ENCODE data around the gene HCFC1. TPM values are rescaled to one million over a fixed set of nuclear protein-coding genes. Genes with fewer than 3 reads are reported as not detected.

Gene HCFC1
- total RNA-seq, 1 donor from 2014 or later, result 99.9 TPM

DNA sequence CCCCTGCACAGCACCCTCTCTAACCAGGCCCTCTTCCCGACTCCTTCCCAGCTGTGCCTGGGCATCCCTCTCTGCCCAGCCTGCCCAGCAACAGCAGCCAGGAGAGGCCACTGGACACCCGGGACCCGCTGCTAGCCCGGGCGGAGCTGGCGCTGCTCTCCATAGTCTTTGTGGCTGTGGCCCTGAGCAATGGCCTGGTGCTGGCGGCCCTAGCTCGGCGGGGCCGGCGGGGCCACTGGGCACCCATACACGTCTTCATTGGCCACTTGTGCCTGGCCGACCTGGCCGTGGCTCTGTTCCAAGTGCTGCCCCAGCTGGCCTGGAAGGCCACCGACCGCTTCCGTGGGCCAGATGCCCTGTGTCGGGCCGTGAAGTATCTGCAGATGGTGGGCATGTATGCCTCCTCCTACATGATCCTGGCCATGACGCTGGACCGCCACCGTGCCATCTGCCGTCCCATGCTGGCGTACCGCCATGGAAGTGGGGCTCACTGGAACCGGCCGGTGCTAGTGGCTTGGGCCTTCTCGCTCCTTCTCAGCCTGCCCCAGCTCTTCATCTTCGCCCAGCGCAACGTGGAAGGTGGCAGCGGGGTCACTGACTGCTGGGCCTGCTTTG is 66.0 kb downstream of the HCFC1 start:
- Mint-ChIP-seq H3K36me3 (no peaks in the 10 kb centered on the region), H3K27me3 (ENCODE audit: low read depth) (no peaks in the 10 kb centered on the region), H3K4me3 (no peak overlapping the region), H3K4me1 (peaks cover 24% of the 10 kb centered on the region), H3K9me3 (peaks cover 5% of the 10 kb centered on the region), H3K27ac (no peak overlapping the region)
- peak in 1 of 2 experiments; percentile 17 for DNase-seq (ENCODE audit: low spot score in 2 of 2, unreplicated experiment in 2 of 2)
- TF ChIP-seq CTCF (IDR thresholded peaks at IDR 0.05; ENCODE audit: unreplicated experiment), result no peak

- TF ChIP-seq CTCF (IDR thresholded peaks at IDR 0.05; ENCODE audit: unreplicated experiment), result no peak
- Mint-ChIP-seq H3K27ac (no peak within 1 kb of the TSS), H3K36me3 (no peaks in the 10 kb centered on the region), H3K4me3 (no peak within 1 kb of the TSS), H3K9me3 (peaks cover 9% of the 10 kb centered on the region), H3K27me3 (ENCODE audit: low read depth) (no peaks in the 10 kb centered on the region), H3K4me1 (peaks cover 25% of the 10 kb centered on the region)
- no peak for DNase-seq (ENCODE audit: low spot score in 2 of 2, unreplicated experiment in 2 of 2)
These were observed 67.3 kb downstream of the HCFC1 start, which contains the start of gene AVPR2 for GRCh38 chrX:153903991-153904957. TSS of gene AVPR2 (plus strand) at chrX:153904673. CDS start at chrX:153905146, 473 bp downstream.

GRCh38 chrX:153903238-153903980 is 68.2 kb downstream of the HCFC1 start:
- H3K4me3 Mint-ChIP-seq, result no peak overlapping the region
- H3K27ac Mint-ChIP-seq, result no peak overlapping the region
- no peaks in the 10 kb centered on the region for H3K27me3 Mint-ChIP-seq (ENCODE audit: low read depth)
- no peak for DNase-seq (ENCODE audit: low spot score in 2 of 2, unreplicated experiment in 2 of 2)
- no peak for TF ChIP-seq CTCF (IDR thresholded peaks at IDR 0.05; ENCODE audit: unreplicated experiment)
- no peaks in the 10 kb centered on the region for H3K36me3 Mint-ChIP-seq
- peaks cover 25% of the 10 kb centered on the region for H3K4me1 Mint-ChIP-seq
- H3K9me3 Mint-ChIP-seq, result peaks cover 16% of the 10 kb centered on the region

- H3K4me1 Mint-ChIP-seq, result peaks cover 25% of the 10 kb centered on the region
- H3K27ac Mint-ChIP-seq, result no peak overlapping the region
- no peaks in the 10 kb centered on the region for H3K36me3 Mint-ChIP-seq
- H3K4me3 Mint-ChIP-seq, result no peak overlapping the region
- H3K27me3 Mint-ChIP-seq (ENCODE audit: low read depth), result no peaks in the 10 kb centered on the region
- H3K9me3 Mint-ChIP-seq, result peaks cover 22% of the 10 kb centered on the region
- no peak for TF ChIP-seq CTCF (IDR thresholded peaks at IDR 0.05; ENCODE audit: unreplicated experiment)
- DNase-seq (ENCODE audit: low spot score in 2 of 2, unreplicated experiment in 2 of 2), result no peak
These were observed 69.2 kb downstream of the HCFC1 start for GRCh38 chrX:153902385-153902784.

DNA sequence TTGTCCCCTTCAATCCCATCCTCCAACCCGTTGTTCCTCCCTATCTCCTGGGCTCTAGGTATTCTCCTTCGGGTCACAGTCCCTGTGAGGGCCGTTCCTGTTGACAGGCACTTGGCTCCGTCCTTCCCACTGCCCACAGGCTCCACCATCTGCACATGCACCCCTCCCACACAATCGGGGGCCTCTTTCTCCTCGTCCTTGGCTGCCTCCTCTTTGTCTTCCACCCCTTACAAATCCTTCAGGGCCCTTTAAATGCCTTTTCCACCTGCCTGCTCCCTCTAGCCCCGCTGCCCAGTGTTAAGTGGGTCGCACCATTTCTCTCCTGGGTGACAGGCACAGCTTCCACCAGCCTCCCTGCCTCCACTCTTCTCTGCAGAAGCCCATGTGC is 69.9 kb downstream of the HCFC1 start:
- peaks cover 22% of the 10 kb centered on the region for H3K9me3 Mint-ChIP-seq
- peak overlapping the region; percentile 15 for H3K4me3 Mint-ChIP-seq
- TF ChIP-seq CTCF (IDR thresholded peaks at IDR 0.05; ENCODE audit: unreplicated experiment), result no peak
- peak overlapping the region; percentile 56 for H3K27ac Mint-ChIP-seq
- H3K27me3 Mint-ChIP-seq (ENCODE audit: low read depth), result no peaks in the 10 kb centered on the region
- DNase-seq (ENCODE audit: low spot score in 2 of 2, unreplicated experiment in 2 of 2), result no peak
- H3K4me1 Mint-ChIP-seq, result peaks cover 25% of the 10 kb centered on the region
- no peaks in the 10 kb centered on the region for H3K36me3 Mint-ChIP-seq
